Activated gamma-delta T cell (primary cell): ENCODE measurements around the gene GLO1.
"Not testable (repeated sequence)": the region's sequence is repeated elsewhere in the genome, so short reads cannot be mapped to it uniquely, and the experiment has no call there.

Experiments used
- DNase-seq: peaks from one replicate; lab custom pipeline; 2025; lab: John Stamatoyannopoulos, UW

The GLO1 gene

DNA sequence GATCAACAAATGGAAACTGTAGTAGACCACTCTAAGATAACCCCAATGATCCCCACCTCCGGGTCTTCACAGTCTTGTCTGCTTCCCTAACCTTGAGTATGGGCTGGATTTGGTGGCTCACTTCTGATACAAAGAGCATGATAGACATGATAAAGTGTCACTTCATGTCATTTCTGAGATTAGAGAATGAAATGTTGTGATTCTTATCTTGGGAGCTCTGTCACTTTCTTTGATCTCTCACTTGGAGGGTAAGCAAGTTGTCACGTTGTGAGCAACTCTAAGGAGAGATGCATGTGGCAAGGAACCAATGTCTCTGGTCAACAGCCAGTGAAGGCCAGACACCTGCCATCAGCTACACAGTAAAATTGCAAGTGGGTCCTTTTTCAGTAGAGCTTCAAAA, 3.0 kb upstream of the GLO1 start:
- DNase-seq: no peak

DNA sequence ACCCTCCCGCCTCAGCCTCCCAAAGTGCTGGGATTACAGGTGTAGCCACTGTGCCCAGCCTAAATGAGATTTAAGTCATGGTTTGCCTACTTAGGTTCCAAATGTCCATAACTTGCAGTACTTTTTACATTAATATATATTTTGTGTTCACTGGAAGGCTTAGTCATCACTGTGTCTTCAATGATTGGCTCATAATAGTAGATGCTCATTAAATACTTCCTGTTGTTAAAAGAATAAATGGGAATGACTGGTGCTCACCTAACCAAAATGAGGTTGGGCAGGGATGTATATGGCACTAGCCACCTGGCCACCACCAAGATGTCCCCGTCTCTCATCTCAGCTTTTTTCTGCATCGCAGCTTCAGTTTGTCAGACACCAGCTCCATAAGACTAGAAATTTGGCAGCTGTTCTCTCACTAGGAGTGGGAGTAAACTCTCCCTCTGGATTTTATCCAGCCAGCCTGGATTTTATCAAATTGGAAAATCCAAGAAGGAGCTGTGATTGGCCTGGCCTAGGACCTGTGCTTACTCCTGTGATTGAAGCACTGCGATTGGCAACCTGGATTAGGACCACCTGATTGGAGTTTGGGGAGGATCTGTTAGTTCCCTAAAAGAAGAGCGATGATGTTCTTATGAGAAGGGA, 1.1 kb upstream of the GLO1 start:
- DNase-seq: no peak

DNA sequence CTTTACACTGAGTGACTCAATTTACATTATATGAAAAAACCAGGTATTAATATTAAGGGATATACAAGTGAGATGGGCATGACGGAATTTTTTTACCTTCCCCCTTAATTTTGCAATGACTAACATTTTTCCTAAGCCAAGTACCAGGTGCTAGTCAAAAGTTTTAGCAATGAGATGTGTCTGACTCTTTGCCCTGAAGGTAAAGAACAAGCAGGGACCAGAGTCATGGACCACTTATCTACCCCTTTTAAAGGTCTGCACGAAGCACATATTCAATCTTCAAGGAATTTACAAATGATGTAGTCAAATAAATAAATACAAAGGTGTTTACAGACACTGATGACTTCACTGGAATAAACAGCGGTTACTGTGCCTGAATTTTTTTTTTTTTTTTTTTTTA, 1.4 kb downstream of the GLO1 start:
- DNase-seq: no peak

DNA sequence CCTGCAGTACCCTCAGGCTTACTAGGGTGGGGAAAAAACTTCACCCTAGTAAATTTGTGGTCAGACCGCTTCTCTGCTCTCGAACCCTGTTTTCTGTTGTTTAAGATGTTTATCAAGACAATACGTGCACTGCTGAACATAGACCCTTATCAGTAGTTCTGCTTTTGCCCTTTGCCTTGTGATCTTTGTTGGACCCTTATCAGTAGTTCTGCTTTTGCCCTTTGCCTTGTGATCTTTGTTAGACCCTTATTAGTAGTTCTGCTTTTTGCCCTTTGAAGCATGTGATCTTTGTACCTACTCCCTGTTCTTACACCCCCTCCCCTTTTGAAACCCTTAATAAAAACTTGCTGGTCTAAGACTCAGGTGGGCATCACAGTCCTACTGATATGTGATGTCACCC, 3.2 kb downstream of the GLO1 start:
- not testable (repeated sequence) for DNase-seq

GRCh38 chr6:38697846-38698245, 5.1 kb downstream of the GLO1 start:
- DNase-seq: no peak

GRCh38 chr6:38696345-38696744, 6.6 kb downstream of the GLO1 start:
- no peak for DNase-seq

GRCh38 chr6:38695933-38696332, 7.0 kb downstream of the GLO1 start:
- no peak for DNase-seq

- DNase-seq: no peak
These were observed 7.6 kb downstream of the GLO1 start for GRCh38 chr6:38695227-38695900.

DNA sequence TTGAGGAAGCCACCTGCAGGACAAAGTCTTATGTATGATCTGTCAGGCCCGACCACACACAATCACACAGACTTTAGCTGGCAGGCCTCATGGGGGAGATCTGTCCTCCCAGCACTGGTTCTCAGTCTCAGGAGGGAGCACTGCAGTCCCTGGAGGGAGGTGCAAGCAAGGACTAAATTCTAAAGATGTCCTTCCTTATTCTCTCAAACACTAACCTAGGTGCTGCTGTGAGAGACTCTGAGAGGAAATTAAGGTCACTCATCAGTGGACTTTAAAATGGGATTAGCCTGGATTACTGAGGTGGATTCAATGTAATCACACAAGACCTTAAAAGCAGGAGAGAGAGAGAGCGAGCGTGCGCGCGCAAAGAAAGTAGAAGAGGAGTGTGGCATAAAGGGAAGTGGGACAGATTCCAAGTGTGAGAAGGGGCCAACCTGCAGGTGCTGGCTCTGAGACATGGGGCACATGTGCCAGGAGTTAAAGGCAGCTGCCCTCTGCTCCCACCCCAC, 14.3 kb downstream of the GLO1 start:
- no peak for DNase-seq

DNA sequence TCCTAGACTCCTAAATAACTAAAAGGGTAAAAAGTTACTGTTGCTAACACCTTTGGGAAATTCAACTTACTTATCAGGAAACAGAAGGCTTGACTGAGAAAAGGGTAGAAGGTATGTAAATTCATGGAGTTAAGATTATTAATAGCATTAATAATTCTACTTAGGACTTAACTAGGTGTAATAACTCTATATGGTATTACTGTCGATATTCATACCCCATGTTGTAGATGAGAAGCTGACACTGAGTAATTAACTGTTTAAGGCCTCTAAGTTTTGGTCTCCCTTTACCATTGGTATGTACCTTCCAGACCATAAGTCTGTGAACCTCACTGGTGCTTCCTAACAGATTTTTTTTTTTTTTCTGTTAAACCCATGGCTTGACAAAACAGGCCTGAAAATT, 15.4 kb downstream of the GLO1 start:
- no peak for DNase-seq

GRCh38 chr6:38687043-38687353, 15.9 kb downstream of the GLO1 start:
- no peak for DNase-seq

- no peak for DNase-seq
These were observed 16.5 kb downstream of the GLO1 start for GRCh38 chr6:38686270-38687042.

- DNase-seq: no peak
These were observed 18.0 kb downstream of the GLO1 start for GRCh38 chr6:38684904-38685303.

GRCh38 chr6:38684237-38684636, 18.7 kb downstream of the GLO1 start:
- no peak for DNase-seq

DNA sequence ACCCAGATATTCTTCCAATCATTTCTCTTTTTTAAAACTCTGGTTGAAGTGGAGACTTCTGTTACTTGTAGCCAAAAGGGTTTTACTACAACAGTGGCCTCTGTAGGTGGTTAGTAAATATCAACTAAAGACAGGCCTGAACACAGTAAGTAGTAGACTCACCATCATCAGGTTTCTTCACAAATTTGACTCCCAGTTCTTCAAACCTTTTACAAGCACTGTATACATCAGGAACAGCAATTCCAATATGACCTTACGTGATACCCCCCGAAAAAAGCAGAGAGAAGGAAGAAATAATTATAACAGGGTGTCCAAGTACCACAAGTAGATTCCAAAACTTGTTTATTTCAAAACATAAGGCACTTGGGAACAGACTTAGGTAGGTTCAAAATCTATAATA, 21.1 kb downstream of the GLO1 start:
- DNase-seq: no peak

GRCh38 chr6:38679668-38680067, 23.3 kb downstream of the GLO1 start:
- DNase-seq: no peak

DNA sequence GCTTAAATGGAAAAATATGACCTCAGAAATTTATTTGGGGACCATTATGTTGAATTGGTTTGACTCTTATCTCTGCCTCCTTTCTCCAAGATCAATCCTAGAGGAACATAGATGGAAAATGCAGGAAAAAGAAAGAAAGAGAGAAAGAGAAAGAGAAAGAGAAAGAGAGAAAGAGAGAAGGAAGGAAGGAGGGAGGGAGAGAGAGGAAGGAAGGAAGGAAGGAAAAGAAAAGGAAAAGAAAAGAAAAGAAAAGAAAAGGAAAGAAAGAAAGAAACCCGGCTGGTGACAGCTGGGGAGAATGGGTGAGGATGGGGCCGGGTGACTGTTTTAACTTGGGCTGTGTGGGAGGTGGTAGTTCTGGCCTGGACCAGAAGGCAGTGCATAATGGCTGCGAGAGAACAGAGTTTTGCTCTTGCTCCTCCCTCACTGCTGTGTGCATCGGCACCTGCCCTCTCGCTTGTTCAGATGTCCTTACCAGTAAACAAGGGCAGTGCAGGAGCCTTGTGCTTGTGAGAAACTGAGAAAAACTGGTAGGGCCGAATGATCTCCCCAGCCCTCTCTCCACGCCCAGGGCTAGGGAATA, 24.7 kb downstream of the GLO1 start:
- no peak for DNase-seq

DNA sequence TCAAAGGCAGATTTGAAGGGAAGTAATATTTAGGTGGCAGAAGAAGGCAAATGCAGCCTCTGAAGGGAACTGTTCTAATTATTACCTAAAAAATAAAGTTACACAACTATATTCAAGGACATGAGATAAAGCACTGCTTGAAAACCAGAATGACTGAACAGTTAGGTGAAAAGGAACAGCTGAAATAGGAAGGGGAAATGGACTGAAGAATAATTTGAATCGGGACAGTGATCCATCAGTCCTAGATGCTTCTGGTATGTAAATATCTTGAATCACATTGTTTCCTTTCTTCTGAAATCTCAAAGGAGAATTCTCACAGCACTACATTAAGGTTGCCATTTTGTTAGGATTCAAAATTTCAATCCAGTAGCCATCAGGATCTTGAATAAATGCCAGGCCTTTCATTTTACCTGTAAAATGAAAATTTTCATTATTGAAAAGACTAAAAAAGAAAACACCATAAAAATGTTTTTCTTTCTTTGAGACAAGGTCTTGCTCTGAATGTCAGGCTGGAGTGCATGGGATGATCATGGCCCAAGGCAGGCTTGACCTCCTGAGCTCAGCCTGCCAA, 25.9 kb downstream of the GLO1 start:
- DNase-seq: no peak

GRCh38 chr6:38676236-38676973, 26.5 kb downstream of the GLO1 start:
- no peak for DNase-seq

GRCh38 chr6:38673397-38674165, 29.4 kb downstream of the GLO1 start:
- DNase-seq: no peak

DNA sequence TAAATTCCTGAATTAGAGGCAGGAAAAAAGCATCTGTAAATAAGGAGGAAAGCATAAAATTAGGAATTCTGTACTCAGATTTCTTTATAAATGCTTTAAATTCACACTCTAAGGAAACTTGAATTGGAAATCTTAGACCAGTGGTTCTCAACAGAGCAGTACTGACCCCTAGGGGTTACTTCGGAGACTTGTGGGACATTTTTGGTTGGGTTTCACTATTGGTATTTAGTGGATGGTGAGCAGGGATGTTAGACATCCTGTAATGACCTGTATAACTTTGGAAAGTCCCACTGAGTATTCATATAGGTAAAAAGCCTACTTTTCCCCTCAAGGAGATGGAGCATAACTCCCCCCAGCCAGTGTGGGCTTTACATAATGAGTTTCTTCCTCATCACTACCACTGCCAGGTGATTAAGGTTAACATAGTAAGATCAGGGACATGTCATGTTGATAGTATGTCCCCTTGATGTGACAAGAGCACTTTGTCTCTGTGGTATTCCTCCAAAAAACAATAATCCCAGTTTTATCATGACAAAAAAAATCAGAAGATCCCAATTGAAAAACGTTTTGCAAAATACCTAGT, 31.0 kb downstream of the GLO1 start:
- no peak for DNase-seq
